DND-41 (cell line): ENCODE data around the gene CACNG3.

Experiments
- CTCF ChIP-seq: IDR thresholded peaks from 2 replicates; pipeline ENCODE4 v1.5.1; 2012; ENCODE audit warnings: borderline replicate concordance, low read length, moderate library complexity, mild to moderate bottlenecking; ENCODE audit not compliant: poor library complexity, severe bottlenecking; ENCODE audit errors: extremely low read depth
- EZH2 ChIP-seq: IDR thresholded peaks from 3 replicates; pipeline ENCODE4 v1.6.1; 2012; ENCODE audit warnings: borderline replicate concordance, low read depth, mild to moderate bottlenecking, moderate library complexity, low read length, inconsistent platforms; ENCODE audit not compliant: severe bottlenecking

- TF ChIP-seq CTCF (no peak), EZH2 (no peak)
These were observed 111.1 kb downstream of the CACNG3 start for GRCh38 chr16:24367186-24367710.
